HG03064 (cell line): Measurements from ENCODE around the gene PTPRQ.
"Not testable (repeated sequence)": the region's sequence is repeated elsewhere in the genome, so short reads cannot be mapped to it uniquely, and the experiment has no call there.

Experiments
- ATAC-seq: cut with Tn5 transposase; IDR thresholded peaks from one replicate; pipeline ENCODE4 v1.9.1; 2021; ENCODE audit warnings: low read depth; ENCODE audit not compliant: unreplicated experiment

Gene PTPRQ

DNA sequence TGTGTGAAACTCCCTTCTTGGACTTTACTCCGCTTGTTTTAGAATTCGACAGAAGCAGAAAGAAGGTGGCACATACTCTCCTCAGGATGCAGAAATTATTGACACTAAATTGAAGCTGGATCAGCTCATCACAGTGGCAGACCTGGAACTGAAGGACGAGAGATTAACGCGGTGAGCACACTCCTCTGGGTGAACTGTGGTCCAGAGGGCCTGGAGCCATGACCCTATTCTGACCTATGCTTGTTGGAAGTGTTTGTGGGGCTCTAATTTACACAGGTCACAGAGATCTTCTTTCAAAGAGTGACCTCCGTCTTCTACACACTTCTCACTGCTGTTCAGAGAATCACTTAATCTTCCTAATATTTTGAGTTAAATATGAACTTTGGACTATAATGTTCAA, 190.9 kb downstream of the PTPRQ start:
- ATAC-seq, result no peak

DNA sequence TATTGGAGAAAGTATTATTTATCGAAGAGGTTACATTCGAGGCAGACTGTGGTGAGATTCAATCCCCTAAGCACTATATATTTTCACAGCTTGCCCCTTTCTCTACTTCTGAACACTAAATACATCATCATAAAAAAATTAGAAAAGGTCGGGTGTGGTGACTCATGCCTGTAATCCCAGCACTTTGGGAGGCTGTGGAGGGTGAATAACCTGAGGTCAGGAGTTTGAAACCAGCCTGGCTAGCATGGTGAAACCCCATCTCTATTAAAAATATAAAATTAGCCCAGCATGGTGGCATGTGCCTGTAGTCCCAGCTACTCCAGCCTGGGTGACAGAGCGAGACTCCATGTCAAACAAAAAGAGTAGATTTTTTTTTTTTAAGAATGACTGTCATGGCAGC, 192.8 kb downstream of the PTPRQ start:
- ATAC-seq, result no peak

GRCh38 chr12:80641936-80642335, 197.9 kb downstream of the PTPRQ start:
- ATAC-seq, result no peak

- ATAC-seq, result no peak
These were observed 199.9 kb downstream of the PTPRQ start for GRCh38 chr12:80643961-80644360.

DNA sequence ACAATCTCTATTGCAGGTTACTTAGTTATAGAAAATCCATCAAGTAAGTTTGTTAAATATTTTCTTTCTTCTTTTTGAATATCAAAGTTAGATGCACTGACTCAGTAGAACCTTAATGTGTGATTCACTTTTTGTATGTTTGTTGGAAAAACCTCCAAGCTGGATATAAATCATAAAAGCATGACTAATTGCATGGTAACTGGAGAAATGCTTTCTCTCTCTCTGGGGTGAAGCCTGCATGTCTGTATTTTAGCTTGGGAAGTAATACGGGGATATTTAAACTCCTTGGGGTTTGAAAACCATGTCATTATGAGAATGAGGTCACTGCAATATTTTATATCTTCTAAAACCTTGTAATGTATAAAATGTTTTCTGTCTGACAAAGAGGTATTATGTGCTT, 204.8 kb downstream of the PTPRQ start:
- ATAC-seq, result no peak

GRCh38 chr12:80655751-80656150, 211.7 kb downstream of the PTPRQ start:
- ATAC-seq, result no peak

GRCh38 chr12:80659512-80660063, 215.6 kb downstream of the PTPRQ start:
- no peak for ATAC-seq

- no peak for ATAC-seq
These were observed 218.6 kb downstream of the PTPRQ start for GRCh38 chr12:80662586-80662985.

DNA sequence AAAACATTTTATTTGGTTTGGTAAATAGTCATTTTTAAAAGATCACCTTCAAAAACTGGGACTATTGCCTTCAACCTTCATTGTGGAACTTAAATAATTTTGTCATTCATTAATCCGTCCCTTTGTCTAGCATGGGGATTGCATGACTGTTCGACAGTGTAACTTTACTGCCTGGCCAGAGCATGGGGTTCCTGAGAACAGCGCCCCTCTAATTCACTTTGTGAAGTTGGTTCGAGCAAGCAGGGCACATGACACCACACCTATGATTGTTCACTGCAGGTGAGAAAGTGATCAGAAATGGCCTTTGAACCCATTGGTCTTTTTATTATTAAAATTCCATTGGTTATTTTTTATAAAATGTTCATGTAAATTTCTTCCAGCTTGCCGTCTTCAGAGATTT, 226.2 kb downstream of the PTPRQ start:
- no peak for ATAC-seq

DNA sequence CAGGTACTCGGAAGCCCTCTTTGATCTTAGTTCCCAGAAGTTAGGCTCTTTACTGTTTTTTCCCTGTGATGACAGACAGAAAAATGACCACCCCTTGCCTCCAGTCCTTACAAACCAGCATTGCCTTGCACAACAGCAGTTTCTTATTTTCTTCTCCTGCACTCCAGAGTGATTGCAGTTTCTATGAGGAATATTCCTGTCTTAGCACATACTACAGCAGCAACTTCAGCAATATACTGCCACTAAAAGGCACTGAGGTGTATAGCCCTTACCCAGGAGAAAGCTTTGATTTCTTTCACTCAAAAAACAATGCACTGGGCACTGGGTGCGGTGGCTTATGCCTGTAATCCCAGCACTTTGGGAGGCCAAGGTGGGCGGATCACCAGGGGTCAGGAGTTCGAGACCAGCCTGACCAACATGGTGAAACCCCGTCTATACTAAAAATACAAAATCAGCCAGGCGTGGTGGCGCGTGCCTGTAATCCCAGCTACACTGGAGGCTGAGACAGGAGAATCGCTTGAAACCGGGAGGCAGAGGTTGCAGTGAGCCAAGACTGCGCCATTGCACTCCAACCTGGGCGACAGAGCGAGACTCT, 232.1 kb downstream of the PTPRQ start:
- not testable (repeated sequence) for ATAC-seq

DNA sequence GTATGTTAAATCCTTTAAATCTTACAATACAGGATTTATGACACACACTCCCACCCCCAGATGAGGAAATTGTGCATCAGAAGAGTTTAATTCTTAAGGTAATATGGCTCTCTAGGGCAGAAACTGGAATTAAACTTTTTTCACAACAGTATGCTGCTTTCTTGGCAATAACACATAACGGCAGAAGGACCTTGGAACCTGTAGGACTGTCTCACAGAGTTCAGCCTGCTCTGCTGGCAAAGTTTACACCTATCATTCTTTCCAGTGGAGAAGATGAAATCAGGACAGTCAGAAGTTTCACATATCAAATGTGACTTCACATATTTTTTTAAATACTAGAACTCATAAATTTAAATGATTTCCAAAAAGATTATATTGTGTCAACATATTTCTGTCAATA, 232.8 kb downstream of the PTPRQ start:
- ATAC-seq, result no peak

DNA sequence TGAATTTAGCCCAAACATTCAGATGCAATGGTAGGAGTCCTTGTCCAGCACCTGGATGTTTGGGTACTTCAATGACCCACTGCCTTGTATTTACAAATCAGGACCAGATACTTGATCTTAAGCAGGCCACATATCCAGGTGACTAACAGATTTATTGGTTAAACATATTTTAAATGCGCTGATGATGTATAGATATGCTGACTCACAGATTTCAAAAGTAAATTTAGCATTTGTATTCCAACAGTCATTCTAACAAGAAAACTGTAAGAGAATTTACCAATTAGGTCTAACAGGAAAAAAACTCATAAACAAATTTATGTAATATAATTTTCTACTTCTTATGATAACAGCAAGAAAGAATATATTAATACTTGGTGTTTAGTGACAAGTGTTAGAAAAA, 234.0 kb downstream of the PTPRQ start:
- ATAC-seq, result no peak

DNA sequence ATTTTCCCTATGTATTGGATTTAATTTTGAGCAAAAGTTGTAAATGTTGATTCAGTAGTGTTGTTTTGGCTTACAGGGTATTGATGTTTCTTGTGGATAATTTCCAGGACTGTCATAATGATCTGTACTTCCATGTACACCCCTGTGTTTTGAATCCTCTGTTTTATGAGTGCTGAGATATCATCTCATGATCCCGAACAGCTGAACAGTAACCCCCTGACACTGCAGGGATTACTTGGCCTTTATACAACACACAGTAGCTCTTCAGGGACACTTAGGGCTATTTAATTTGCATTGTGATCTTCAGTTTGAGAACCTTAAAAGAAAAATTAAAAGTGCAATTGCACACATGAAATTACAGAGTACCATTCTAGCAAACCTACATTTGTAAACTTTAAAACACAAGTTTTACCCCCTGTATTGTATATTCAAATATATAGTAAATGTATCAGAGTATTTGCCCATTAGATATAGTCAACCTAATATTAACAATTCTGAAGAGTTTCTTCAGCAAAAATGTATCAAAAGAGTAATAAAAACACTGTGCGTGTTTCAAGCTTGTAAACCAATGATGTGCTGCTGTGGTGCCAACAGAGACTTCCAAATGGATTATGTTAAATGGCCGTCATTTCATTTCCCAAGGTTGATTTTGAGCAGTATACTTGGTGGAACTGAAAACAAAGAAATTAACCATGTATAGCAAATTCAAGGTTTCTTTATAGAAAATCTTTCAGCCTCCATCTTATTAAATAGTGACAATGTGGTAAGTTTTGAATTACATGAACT, 235.5 kb downstream of the PTPRQ start:
- no peak for ATAC-seq

DNA sequence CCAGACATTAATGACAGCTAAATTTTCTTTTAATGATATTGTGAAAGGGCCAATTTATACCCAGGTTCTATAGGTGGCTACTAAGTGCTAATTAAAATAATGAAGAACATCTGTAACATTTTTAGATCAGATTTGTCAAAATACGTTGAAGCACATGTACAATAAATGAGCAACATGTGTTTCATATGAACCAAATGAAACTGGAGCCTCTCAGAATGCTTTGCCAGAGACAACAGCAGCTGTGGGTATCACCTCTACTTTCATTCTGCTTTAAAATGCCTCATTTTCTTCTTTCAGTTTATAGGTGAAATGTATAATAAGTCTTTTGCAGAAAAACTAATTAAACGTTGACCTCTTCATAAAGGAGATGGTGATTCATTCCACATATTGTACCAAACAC, 237.3 kb downstream of the PTPRQ start:
- ATAC-seq, result no peak

DNA sequence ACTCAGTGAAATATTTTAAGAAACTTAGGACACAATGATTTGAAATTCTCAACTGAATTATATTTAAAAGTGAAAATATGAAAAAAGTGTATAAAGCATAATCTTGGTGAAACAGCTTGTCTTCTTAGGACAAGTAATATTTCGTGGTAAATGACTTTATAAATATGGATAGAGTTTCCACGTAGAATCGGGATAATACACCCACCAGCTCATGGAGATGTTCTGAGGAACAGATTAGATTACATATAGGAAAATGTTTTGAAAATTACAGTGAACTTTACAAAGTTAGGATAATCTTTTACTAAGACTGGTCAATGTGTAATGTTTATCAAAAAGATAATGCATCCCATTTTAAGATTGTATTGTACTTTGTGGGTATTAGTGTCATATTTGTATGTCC, 237.8 kb downstream of the PTPRQ start:
- no peak for ATAC-seq

- no peak for ATAC-seq
These were observed 240.1 kb downstream of the PTPRQ start for GRCh38 chr12:80684077-80684495.

DNA sequence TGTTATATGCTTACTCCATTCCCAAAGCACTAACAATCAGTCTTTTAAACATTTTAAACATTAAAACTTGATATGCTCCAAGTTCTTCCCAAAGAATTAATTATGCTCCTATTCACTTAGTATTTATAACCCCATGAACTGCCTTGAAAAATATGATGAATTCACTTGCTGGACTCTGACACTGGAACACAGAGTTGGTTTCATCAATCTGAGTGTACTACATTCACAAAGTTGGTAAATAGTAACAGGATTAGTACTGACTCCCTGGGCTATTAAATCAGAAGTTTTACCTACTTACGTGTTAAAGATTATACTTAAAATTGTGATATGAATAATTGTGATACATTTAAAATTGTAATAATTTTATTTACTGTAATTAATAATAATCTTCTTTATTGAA, 246.1 kb downstream of the PTPRQ start:
- ATAC-seq, result no peak

DNA sequence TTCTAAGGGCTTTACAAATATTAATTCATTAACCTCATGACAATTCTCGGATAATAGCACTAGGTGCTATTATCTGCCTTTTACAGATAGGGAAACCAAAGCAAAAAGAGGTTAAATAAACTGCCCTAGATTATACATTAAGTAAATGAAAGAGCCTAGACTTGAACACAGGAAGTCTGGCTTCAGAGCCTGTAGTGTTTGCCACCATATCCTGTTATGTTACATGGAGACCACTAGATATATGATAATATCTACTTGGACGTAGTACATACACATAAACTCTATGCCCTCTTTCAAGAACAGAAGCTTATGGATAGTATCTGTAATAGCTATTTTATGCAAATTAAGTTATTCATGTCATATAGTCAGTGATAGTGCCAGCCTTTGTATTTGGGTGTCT, 246.5 kb downstream of the PTPRQ start:
- ATAC-seq, result no peak

DNA sequence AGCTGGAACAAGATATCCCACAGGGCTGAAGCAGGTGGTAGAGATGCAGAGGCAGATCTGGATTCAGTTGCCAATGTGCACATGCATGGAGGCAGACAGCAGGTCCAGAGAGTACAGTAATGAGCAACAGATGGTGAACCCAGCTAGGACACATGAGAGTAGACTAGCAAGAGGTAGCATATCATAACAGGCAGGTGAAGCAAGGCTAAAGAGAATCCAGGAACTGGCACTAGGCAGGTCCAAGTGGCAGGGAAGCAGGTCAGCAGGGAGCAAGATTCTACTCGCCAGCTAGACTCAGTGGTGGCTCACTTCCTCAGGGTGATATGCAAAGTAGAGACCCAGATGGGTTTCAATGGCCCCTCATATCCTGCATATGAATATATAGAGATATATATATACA, 248.1 kb downstream of the PTPRQ start:
- ATAC-seq, result no peak

GRCh38 chr12:80697270-80697887, 253.3 kb downstream of the PTPRQ start:
- no peak for ATAC-seq

DNA sequence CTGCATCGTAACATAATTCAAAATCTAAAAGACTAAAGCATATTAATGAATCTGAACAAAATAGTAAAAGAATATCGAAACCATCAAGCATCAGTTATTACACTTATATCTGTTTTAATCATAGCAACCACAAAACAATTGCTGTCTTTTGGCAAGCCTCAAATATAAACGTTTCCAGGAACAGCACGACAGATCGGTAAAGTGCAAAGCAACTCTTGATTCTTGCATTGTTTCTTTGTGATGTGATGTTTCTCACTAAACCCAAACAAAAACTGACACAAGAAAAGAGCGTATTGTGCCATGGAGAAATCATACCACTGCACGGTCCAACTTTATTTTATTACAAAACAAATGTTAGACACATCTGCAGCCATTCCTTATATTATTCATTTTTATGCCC, 254.2 kb downstream of the PTPRQ start:
- no peak for ATAC-seq
